Activated CD8-positive, alpha-beta T cell treated with anti-CD3 and anti-CD28 coated beads, Interleukin-2, amount 10 ng/mL, durations not matched to agents 7 days and 5 days (primary cell): ENCODE measurements around the gene KHK. TPM values are rescaled to one million over a fixed set of nuclear protein-coding genes. Genes with fewer than 3 reads are reported as not detected.

Experiments used
- ATAC-seq: fragments of 150-1000 bp; cut with Tn5 transposase; one replicate; pipeline ENCODE4 v1.10.0; 2021; ENCODE audit warnings: moderate library complexity
- CTCF ChIA-PET: fragments of 350-600 bp; sonication (Branson Sonifier 250); formaldehyde crosslinking; loops from one replicate; lab custom pipeline; 2021; ENCODE audit warnings: antibody characterized with exemption; lab: Charles Lee
- POLR2A ChIA-PET: fragments of 350-600 bp; sonication (Branson Sonifier 250); formaldehyde crosslinking; loops from one replicate; lab custom pipeline; 2021; ENCODE audit warnings: antibody characterized with exemption; lab: Charles Lee
- DNase-seq: peaks from one replicate; pipeline ENCODE4 v3.0.0-alpha.2; 2020
- H3K27ac Mint-ChIP-seq: one replicate; pipeline ENCODE4 v1.8.0; 2021; ENCODE audit warnings: mild to moderate bottlenecking, mixed read lengths
- H3K27me3 Mint-ChIP-seq: one replicate; pipeline ENCODE4 v1.8.0; 2021; ENCODE audit warnings: low read depth, mixed read lengths
- H3K36me3 Mint-ChIP-seq: one replicate; pipeline ENCODE4 v1.8.0; 2021; ENCODE audit warnings: low read depth, mixed read lengths
- H3K4me1 Mint-ChIP-seq: one replicate; pipeline ENCODE4 v1.8.0; 2021; ENCODE audit warnings: low read depth, mixed read lengths
- H3K4me3 Mint-ChIP-seq: one replicate; pipeline ENCODE4 v1.8.0; 2021; ENCODE audit warnings: mild to moderate bottlenecking, mixed read lengths
- H3K9me3 Mint-ChIP-seq: one replicate; pipeline ENCODE4 v1.8.0; 2022; ENCODE audit warnings: mixed read lengths; ENCODE audit not compliant: insufficient read depth
- total RNA-seq, 2 experiments: library from RNA; stranded (reverse); gene quantifications; one replicate each; pipeline ENCODE4 v1.2.3, GENCODE V29; 2021

Gene KHK
- total RNA-seq, 2 experiments from 2014 or later: 12.1 to 12.4 TPM

GRCh38 chr2:27050281-27050995 is 36.1 kb upstream of the KHK start:
- H3K4me3 Mint-ChIP-seq: peak overlapping the region; percentile 93
- peaks cover 5% of the 10 kb centered on the region for H3K27me3 Mint-ChIP-seq
- peaks cover 17% of the 10 kb centered on the region for H3K36me3 Mint-ChIP-seq
- CTCF ChIA-PET: interaction anchor here (0.8 to 4.8 kb wide), 15 partner anchors 7 to 633 kb away, joined by 3 to 30 read pairs (median 6); partner anchors contain the start of genes KHK, OST4, PREB and TMEM214
- H3K9me3 Mint-ChIP-seq: no peaks in the 10 kb centered on the region
- peak; percentile 71 for ATAC-seq
- peak; percentile 95 for DNase-seq
- H3K27ac Mint-ChIP-seq: peak overlapping the region; percentile 96
- peaks cover 20% of the 10 kb centered on the region for H3K4me1 Mint-ChIP-seq
- POLR2A ChIA-PET: interaction anchor here (0.5 to 9.3 kb wide), 16 partner anchors 9 to 613 kb away, joined by 3 to 128 read pairs (median 4); partner anchors contain the start of genes ATRAID, CENPA, KHK and OST4

GRCh38 chr2:27050996-27051901 is 35.3 kb upstream of the KHK start, which contains the start of gene AGBL5:
Gene AGBL5, plus strand, starts transcription at chr2:27051668. Its CDS starts 1,291 bp downstream, at chr2:27052959.
- CTCF ChIA-PET: interaction anchor here (0.6 to 4.8 kb wide), 19 partner anchors 8 to 632 kb away, joined by 3 to 30 read pairs (median 4); partner anchors contain the start of genes KHK, OST4, PREB and TMEM214
- Mint-ChIP-seq H3K36me3 (peaks cover 25% of the 10 kb centered on the region), H3K4me1 (peaks cover 20% of the 10 kb centered on the region), H3K27me3 (peaks cover 5% of the 10 kb centered on the region), H3K4me3 (peak within 1 kb of the TSS; percentile 93), H3K27ac (peak within 1 kb of the TSS; percentile 96), H3K9me3 (no peaks in the 10 kb centered on the region)
- ATAC-seq (peak; percentile 77), DNase-seq (peak; percentile 97)
- POLR2A ChIA-PET: interaction anchor here (0.6 to 9.3 kb wide), 16 partner anchors 10 to 613 kb away, joined by 3 to 128 read pairs (median 4); partner anchors contain the start of genes CENPA, KHK, OST4 and PREB

GRCh38 chr2:27051902-27052645 is 34.5 kb upstream of the KHK start:
- ATAC-seq (no peak), DNase-seq (peak; percentile 49)
- Mint-ChIP-seq H3K9me3 (no peaks in the 10 kb centered on the region), H3K27me3 (peaks cover 5% of the 10 kb centered on the region), H3K4me1 (peaks cover 20% of the 10 kb centered on the region), H3K27ac (peak overlapping the region; percentile 84), H3K4me3 (peak overlapping the region; percentile 81), H3K36me3 (peaks cover 28% of the 10 kb centered on the region)
- ChIA-PET CTCF (interaction anchor here (0.6 to 4.8 kb wide), 14 partner anchors 14 to 631 kb away, joined by 3 to 30 read pairs (median 6); partner anchors contain the start of genes OST4 and PREB), POLR2A (interaction anchor here (0.6 to 9.3 kb wide), 11 partner anchors 9 to 266 kb away, joined by 3 to 128 read pairs (median 7); partner anchors contain the start of genes CENPA, OST4 and TMEM214)

- H3K4me3 Mint-ChIP-seq: no peak overlapping the region
Measured at GRCh38 chr2:27053321-27053720, 33.3 kb upstream of the KHK start.

GRCh38 chr2:27053776-27054175 is 32.8 kb upstream of the KHK start:
- CTCF ChIA-PET: interaction anchor here (1.5 to 4.8 kb wide), 3 partner anchors 18 to 92 kb away, joined by 3 to 30 read pairs (median 8); partner anchors contain the start of gene OST4
- Mint-ChIP-seq H3K9me3 (no peaks in the 10 kb centered on the region), H3K4me1 (peaks cover 17% of the 10 kb centered on the region), H3K36me3 (peaks cover 28% of the 10 kb centered on the region), H3K4me3 (no peak overlapping the region), H3K27me3 (peaks cover 5% of the 10 kb centered on the region), H3K27ac (no peak overlapping the region)
- ATAC-seq: no peak
- POLR2A ChIA-PET: interaction anchor here (0.6 to 9.3 kb wide), 5 partner anchors 9 to 163 kb away, joined by 3 to 128 read pairs (median 4); partner anchors contain the start of gene OST4
- no peak for DNase-seq

More at GRCh38 chr2:27053321-27053720, 33.3 kb upstream of the KHK start:
- Mint-ChIP-seq H3K9me3 (no peaks in the 10 kb centered on the region), H3K4me1 (peaks cover 17% of the 10 kb centered on the region), H3K27me3 (peaks cover 5% of the 10 kb centered on the region), H3K27ac (no peak overlapping the region), H3K36me3 (peaks cover 28% of the 10 kb centered on the region)
- CTCF ChIA-PET: interaction anchor here (1.5 to 4.8 kb wide), 3 partner anchors 18 to 92 kb away, joined by 3 to 30 read pairs (median 8); partner anchors contain the start of gene OST4
- DNase-seq (no peak), ATAC-seq (no peak)
- POLR2A ChIA-PET: interaction anchor here (0.6 to 9.3 kb wide), 3 partner anchors 9 to 163 kb away, joined by 4 to 128 read pairs (median 7); partner anchors contain the start of gene OST4

GRCh38 chr2:27054721-27055120 is 31.9 kb upstream of the KHK start:
- no peak for ATAC-seq
- POLR2A ChIA-PET: interaction anchor here (1.1 to 9.3 kb wide), 2 partner anchors 14 to 27 kb away, joined by 3 to 128 read pairs; partner anchors contain the start of gene OST4
- no peak overlapping the region for H3K4me3 Mint-ChIP-seq
- no peak overlapping the region for H3K27ac Mint-ChIP-seq
- CTCF ChIA-PET: interaction anchor here (1.5 kb wide), 1 partner anchor 27 kb away, joined by 3 read pairs; no protein-coding TSS in a partner anchor
- no peak for DNase-seq
- H3K36me3 Mint-ChIP-seq: peaks cover 32% of the 10 kb centered on the region
- H3K9me3 Mint-ChIP-seq: no peaks in the 10 kb centered on the region
- peaks cover 11% of the 10 kb centered on the region for H3K4me1 Mint-ChIP-seq
- peaks cover 5% of the 10 kb centered on the region for H3K27me3 Mint-ChIP-seq

GRCh38 chr2:27057184-27057583 is 29.4 kb upstream of the KHK start:
- peaks cover 8% of the 10 kb centered on the region for H3K4me1 Mint-ChIP-seq
- peaks cover 31% of the 10 kb centered on the region for H3K36me3 Mint-ChIP-seq
- CTCF ChIA-PET: interaction anchor here (1.6 kb wide), 1 partner anchor 222 kb away, joined by 3 read pairs; no protein-coding TSS in a partner anchor
- no peaks in the 10 kb centered on the region for H3K9me3 Mint-ChIP-seq
- POLR2A ChIA-PET: interaction anchor here (9.3 kb wide), 1 partner anchor 12 kb away, joined by 128 read pairs; the partner anchor contains the start of gene OST4
- no peak overlapping the region for H3K4me3 Mint-ChIP-seq
- no peak for ATAC-seq
- DNase-seq: no peak
- H3K27me3 Mint-ChIP-seq: no peaks in the 10 kb centered on the region
- no peak overlapping the region for H3K27ac Mint-ChIP-seq

- Mint-ChIP-seq H3K9me3 (no peaks in the 10 kb centered on the region), H3K36me3 (peaks cover 37% of the 10 kb centered on the region), H3K27me3 (no peaks in the 10 kb centered on the region), H3K4me3 (no peak overlapping the region), H3K4me1 (no peaks in the 10 kb centered on the region), H3K27ac (no peak overlapping the region)
- CTCF ChIA-PET: interaction anchor here (0.8 kb wide), 1 partner anchor 14 kb away, joined by 5 read pairs; the partner anchor contains the start of gene OST4
- no peak for DNase-seq
- POLR2A ChIA-PET: interaction anchor here (0.8 to 9.3 kb wide), 3 partner anchors 11 to 23 kb away, joined by 3 to 128 read pairs (median 23); partner anchors contain the start of gene OST4
- no peak for ATAC-seq
Measured at GRCh38 chr2:27058210-27058609, 28.4 kb upstream of the KHK start.

GRCh38 chr2:27059141-27059820 is 27.3 kb upstream of the KHK start:
- Mint-ChIP-seq H3K27ac (no peak overlapping the region), H3K4me1 (no peaks in the 10 kb centered on the region), H3K4me3 (no peak overlapping the region), H3K27me3 (no peaks in the 10 kb centered on the region), H3K9me3 (no peaks in the 10 kb centered on the region), H3K36me3 (peaks cover 40% of the 10 kb centered on the region)
- DNase-seq (no peak), ATAC-seq (no peak)
- POLR2A ChIA-PET: interaction anchor here (3.3 to 3.4 kb wide), 2 partner anchors 8 to 11 kb away, joined by 9 to 23 read pairs; partner anchors contain the start of genes AGBL5 and OST4
- CTCF ChIA-PET: interaction anchor here (2.1 kb wide), 1 partner anchor 12 kb away, joined by 8 read pairs; the partner anchor contains the start of gene OST4
